ENCODE results near the gene TEDC1.

Gene TEDC1

GRCh38 chr14:105449276-105450122 lies 41.5 kb upstream of the TEDC1 start:
- Histone ChIP-seq H3K4me3 (ENCODE audit: low read depth, low read length) (no peak overlapping the region), H3K27ac (ENCODE audit: extremely low read depth, low read depth, low read length) (0 out of 2 replicates have a peak overlapping the region, but pooled peaks have one; percentile 24), H3K36me3 (ENCODE audit: control insufficient read depth in 2 of 2, insufficient read depth in 1 of 2, low read length in 2 of 2) (peaks cover 7 to 69% of the 10 kb centered on the region in 2 experiments; a peak in 2 of 3 replicates), H3K9me3 (ENCODE audit: control insufficient read depth, insufficient read depth, low read depth, low read length) (no peaks in the 10 kb centered on the region), H3K4me1 (ENCODE audit: control insufficient read depth, insufficient read depth, low read length) (no peaks in the 10 kb centered on the region)
- ChIA-PET CTCF (interaction anchor here (0.6 kb wide), 1 partner anchor 11 kb away, joined by 3 read pairs; no protein-coding TSS in a partner anchor), POLR2A (no interaction called here)
- TF ChIP-seq ZNF548 (tag by site-specific recombination; IDR thresholded peaks at IDR 0.05) (no peak), ZNF404 (tag by site-specific recombination; IDR thresholded peaks at IDR 0.05) (no peak), ZNF266 (tag by site-specific recombination; IDR thresholded peaks at IDR 0.05; ENCODE audit: low read depth) (no peak), ZNF138 (tag by site-specific recombination; IDR thresholded peaks at IDR 0.05; ENCODE audit: borderline replicate concordance) (no peak), HOXD13 (CRISPR knock-in tag; IDR thresholded peaks at IDR 0.05; ENCODE audit: borderline replicate concordance) (no peak), ZNF670 (tag by site-specific recombination; IDR thresholded peaks at IDR 0.05; ENCODE audit: low read depth) (no peak), ZNF394 (tag by site-specific recombination; IDR thresholded peaks at IDR 0.05; ENCODE audit: borderline replicate concordance) (no peak), ZBTB8A (tag by site-specific recombination; IDR thresholded peaks at IDR 0.05) (no peak), ZNF621 (tag by site-specific recombination; IDR thresholded peaks at IDR 0.05) (no peak), REPIN1 (tag by site-specific recombination; IDR thresholded peaks at IDR 0.05; ENCODE audit: low read depth) (no peak), HIC1 (tag by site-specific recombination; IDR thresholded peaks at IDR 0.05) (no peak), KLF7 (tag by site-specific recombination; IDR thresholded peaks at IDR 0.05; ENCODE audit: borderline replicate concordance) (no peak), YY1 (tag by site-specific recombination; IDR thresholded peaks at IDR 0.05) (no peak), ZNF221 (tag by site-specific recombination; IDR thresholded peaks at IDR 0.05; ENCODE audit: borderline replicate concordance) (no peak), ZNF202 (tag by site-specific recombination; IDR thresholded peaks at IDR 0.05; ENCODE audit: borderline replicate concordance) (no peak), ZNF639 (tag by site-specific recombination; IDR thresholded peaks at IDR 0.05) (no peak), ZNF596 (tag by site-specific recombination; IDR thresholded peaks at IDR 0.05) (no peak)

GRCh38 chr14:105450123-105450505 lies 40.9 kb upstream of the TEDC1 start:
- Histone ChIP-seq H3K4me3 (ENCODE audit: low read depth, low read length) (no peak overlapping the region), H3K27ac (ENCODE audit: extremely low read depth, low read depth, low read length) (no peak overlapping the region), H3K36me3 (ENCODE audit: control insufficient read depth in 2 of 2, insufficient read depth in 1 of 2, low read length in 2 of 2) (peaks cover 13 to 72% of the 10 kb centered on the region in 2 experiments; a peak in 2 of 3 replicates), H3K9me3 (ENCODE audit: control insufficient read depth, insufficient read depth, low read depth, low read length) (no peaks in the 10 kb centered on the region), H3K4me1 (ENCODE audit: control insufficient read depth, insufficient read depth, low read length) (no peaks in the 10 kb centered on the region)
- CTCF ChIA-PET: interaction anchor here (0.6 kb wide), 1 partner anchor 10 kb away, joined by 3 read pairs; no protein-coding TSS in a partner anchor
- POLR2A ChIA-PET: no interaction called here
- TF ChIP-seq ZNF473 (tag by site-specific recombination; IDR thresholded peaks at IDR 0.05) (no peak), ZNF350 (tag by site-specific recombination; IDR thresholded peaks at IDR 0.05) (no peak), ZSCAN23 (tag by site-specific recombination; IDR thresholded peaks at IDR 0.05) (no peak), ZNF114 (tag by site-specific recombination; IDR thresholded peaks at IDR 0.05) (no peak), ZNF670 (tag by site-specific recombination; IDR thresholded peaks at IDR 0.05; ENCODE audit: low read depth) (no peak), KLF9 (tag by site-specific recombination; IDR thresholded peaks at IDR 0.05; ENCODE audit: low read depth) (no peak), ZNF324 (tag by site-specific recombination; IDR thresholded peaks at IDR 0.05) (no peak), PRDM6 (tag by site-specific recombination; IDR thresholded peaks at IDR 0.05) (no peak), ZNF529 (tag by site-specific recombination; IDR thresholded peaks at IDR 0.05; ENCODE audit: insufficient replicate concordance) (no peak), CTCF (tag by site-specific recombination; IDR thresholded peaks at IDR 0.05) (no peak), ZNF121 (tag by site-specific recombination; IDR thresholded peaks at IDR 0.05) (no peak), ZNF37A (tag by site-specific recombination; IDR thresholded peaks at IDR 0.05) (no peak)
